ENCODE data around the gene TRPV5. TPM values are rescaled to one million over a fixed set of nuclear protein-coding genes. Genes with fewer than 3 reads are reported as not detected.

TRPV5 gene
- total and polyA plus RNA-seq, 2 of the 8 experiments (the other 6 are each of a cell fraction or from before 2014, with no cell fraction given) = 0.03 TPM; not detected in 1

DNA sequence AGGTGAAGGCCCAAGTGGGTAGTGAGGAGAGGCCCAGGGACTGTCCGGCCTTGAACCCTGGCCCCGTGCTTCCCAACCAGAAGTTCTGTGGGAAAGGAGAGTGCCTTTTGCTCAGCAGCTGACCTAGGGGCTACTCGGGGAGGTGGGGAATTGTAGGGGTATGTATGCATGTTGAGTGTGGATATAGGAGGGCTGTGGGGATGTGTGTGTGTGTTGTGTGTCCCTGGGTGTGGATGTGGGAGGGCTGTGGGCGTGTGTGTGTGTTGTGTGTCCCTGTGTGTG lies 66.5 kb downstream of the TRPV5 start:
- no peaks in the 10 kb centered on the region; the same call in 1 of the 2 replicates for H3K79me1 ChIP-seq (ENCODE audit: low read depth, low read length)
- H4K5ac ChIP-seq (ENCODE audit: insufficient read length, low read depth, low read length) = no peak overlapping the region
- DNase-seq (ENCODE audit: low read depth in 1 of 2, low spot score in 2 of 2) = no peak
- ChIA-PET CTCF (ENCODE audit: partially characterized antibody) (interaction anchor here (1.0 to 13.9 kb wide), 23 partner anchors 8 to 516 kb away, joined by 3 to 107 read pairs (median 7); partner anchors contain the start of gene EPHB6), POLR2A (ENCODE audit: partially characterized antibody) (interaction anchor here (0.6 kb wide), 2 partner anchors 12 to 27 kb away, joined by 3 to 4 read pairs; partner anchors contain the start of gene EPHB6)
- no peaks in the 10 kb centered on the region for H3K79me2 ChIP-seq (ENCODE audit: control insufficient read depth in 1 of 2, insufficient read depth in 2 of 2, low read length in 2 of 2)
- TF ChIP-seq RBBP5 (IDR thresholded peaks at IDR 0.05; ENCODE audit: borderline replicate concordance, low read depth, low read length) (no peak), RFX5 (IDR thresholded peaks at IDR 0.05; ENCODE audit: borderline replicate concordance, low read depth, low read length) (no peak), HDAC6 (IDR thresholded peaks at IDR 0.05; ENCODE audit: low read depth, low read length) (no peak), EZH2 (IDR thresholded peaks at IDR 0.05; ENCODE audit: low read depth, low read length, severe bottlenecking) (no peak), RXRA (IDR thresholded peaks at IDR 0.05; ENCODE audit: insufficient read depth, low read depth, low read length) (no peak), CBX5 (IDR thresholded peaks at IDR 0.05; ENCODE audit: low read depth, low read length) (no peak), SP1 (IDR thresholded peaks at IDR 0.05; ENCODE audit: low read depth, low read length) (no peak), CREB1 (IDR thresholded peaks at IDR 0.05) (no peak)
- peak overlapping the region; percentile 75; the same call in 1 of the 2 replicates for H2BK12ac ChIP-seq (ENCODE audit: low read depth, low read length)
- no peak overlapping the region for H2AK5ac ChIP-seq (ENCODE audit: low read depth, low read length)
- H3K27ac ChIP-seq (ENCODE audit: low read depth, low read length) = no peak overlapping the region
- no peak overlapping the region for H2BK15ac ChIP-seq (ENCODE audit: low read length)
- no peak overlapping the region for H2AFZ ChIP-seq (ENCODE audit: low read length)
- no peaks in the 10 kb centered on the region for H3K9me3 ChIP-seq (ENCODE audit: insufficient read depth in 2 of 2, low read depth in 1 of 2, low read length in 1 of 2)
- no peak overlapping the region for H3K18ac ChIP-seq (ENCODE audit: extremely low read depth, low read length)
- H3K14ac ChIP-seq (ENCODE audit: insufficient read length) = no peak overlapping the region
- H3K23me2 ChIP-seq (ENCODE audit: low read depth, low read length) = no peaks in the 10 kb centered on the region; the same call in 1 of the 2 replicates
- H2BK120ac ChIP-seq (replicated peaks; ENCODE audit: low read depth, low read length) = no peak overlapping the region
- peak overlapping the region; percentile 68; the same call in 1 of the 2 replicates for H4K8ac ChIP-seq (ENCODE audit: extremely low read depth, insufficient read depth, low read length)
- H3K56ac ChIP-seq (replicated peaks; ENCODE audit: insufficient read length, low read depth, low read length) = no peak overlapping the region
- H2BK5ac ChIP-seq (ENCODE audit: low read depth, low read length) = 0 out of 2 replicates have a peak overlapping the region, but pooled peaks have one; percentile 66
- H3K4me1 ChIP-seq (replicated peaks in 1 of 4; ENCODE audit: control insufficient read depth in 3 of 4, insufficient read depth in 4 of 4, low read length in 3 of 4) = peaks cover 3 to 10% (median 9%) of the 10 kb centered on the region in 4 experiments; a peak in 6 of 7 replicates
- no peak for FAIRE-seq
- H3K27me3 ChIP-seq (replicated peaks in 1 of 4; ENCODE audit: control insufficient read depth in 3 of 4, extremely low read depth in 1 of 4, insufficient read depth in 3 of 4, low read length in 3 of 4) = no peaks in the 10 kb centered on the region
- no peak overlapping the region for H3K23ac ChIP-seq (ENCODE audit: insufficient read length)
- no peak overlapping the region for H4K91ac ChIP-seq (replicated peaks; ENCODE audit: insufficient read length, low read length)
- no peaks in the 10 kb centered on the region for H3K36me3 ChIP-seq (ENCODE audit: control insufficient read depth in 2 of 4, insufficient read depth in 4 of 4, low read length in 3 of 4)
- no peaks in the 10 kb centered on the region for H4K20me1 ChIP-seq (replicated peaks in 1 of 2; ENCODE audit: control insufficient read depth in 1 of 2, insufficient read depth in 2 of 2, low read length in 2 of 2)
- H3K9ac ChIP-seq (replicated peaks in 1 of 4; ENCODE audit: extremely low read depth in 1 of 4, low read depth in 3 of 4, low read length in 3 of 4) = no peak overlapping the region
- no peak overlapping the region for H3K4ac ChIP-seq (replicated peaks; ENCODE audit: insufficient read length, low read depth, low read length)
- H3K4me2 ChIP-seq (ENCODE audit: insufficient read depth in 1 of 2, low read depth in 2 of 2, low read length in 2 of 2) = no peak overlapping the region
- H2BK20ac ChIP-seq (ENCODE audit: low read length) = no peak overlapping the region
- 83% methylated on average over 4 of the region's 4 CpGs; no CpG with 5 or more reads in 1 of the 2 experiments for WGBS, 2 experiments (ENCODE audit: extremely low coverage in 1 of 2, insufficient coverage in 1 of 2, insufficient read length in 1 of 2, insufficient replicate concordance in 2 of 2, low coverage in 1 of 2, low lambda C conversion rate in 2 of 2, missing lambda C conversion rate in 1 of 2)
- no peak overlapping the region for H3K4me3 ChIP-seq (ENCODE audit: extremely low read depth in 1 of 4, insufficient read depth in 2 of 4, low read depth in 3 of 4, low read length in 4 of 4)

Data from H1 (cell line).